Suprapubic skin (tissue), 4 donors: Measurements from ENCODE around the gene FCRL1. TPM values are rescaled to one million over a fixed set of nuclear protein-coding genes. Genes with fewer than 3 reads are reported as not detected.

ENCODE experiments used
- DNase-seq, 2 donors: peaks; one replicate each; pipeline ENCODE4 v3.0.0-alpha.2; 2019; ENCODE audit warnings: low spot score in 2 of 2
- H3K27ac ChIP-seq: fragments of 200-600 bp; sonication (generic); one replicate; pipeline ENCODE4 v1.5.1; 2019
- H3K27me3 ChIP-seq: fragments of 200-600 bp; sonication (generic); one replicate; pipeline ENCODE4 v1.5.1; 2019
- H3K36me3 ChIP-seq: fragments of 200-600 bp; sonication (generic); one replicate; pipeline ENCODE4 v1.5.1; 2019
- H3K4me1 ChIP-seq: fragments of 200-600 bp; sonication (generic); one replicate; pipeline ENCODE4 v1.5.1; 2019
- H3K4me3 ChIP-seq: fragments of 200-600 bp; sonication (generic); one replicate; pipeline ENCODE4 v1.5.1; 2019; ENCODE audit warnings: mild to moderate bottlenecking
- H3K9me3 ChIP-seq: fragments of 200-600 bp; sonication (generic); one replicate; pipeline ENCODE4 v1.5.1; 2019
- EP300 ChIP-seq: sonication (generic); formaldehyde crosslinking; IDR thresholded peaks from one replicate; pipeline ENCODE4 v1.6.1; 2017; ENCODE audit warnings: antibody characterized with exemption
- POLR2A ChIP-seq, 2 donors: fragments of 450-650 bp; IDR thresholded peaks; one replicate each; pipeline ENCODE4 v1.6.1; 2017; ENCODE audit warnings: antibody characterized with exemption in 2 of 2, mild to moderate bottlenecking in 2 of 2, moderate library complexity in 2 of 2
- POLR2AphosphoS5 ChIP-seq, 3 donors: sonication (generic); formaldehyde crosslinking; IDR thresholded peaks; one replicate each; pipeline ENCODE4 v1.6.1; 2017; ENCODE audit warnings: antibody characterized with exemption in 3 of 3
- WGBS: methylation state at CpG from one replicate; pipeline ENCODE4 v1.1.5; 2018; 5-methylcytosine and 5-hydroxymethylcytosine counted together
- total RNA-seq, 4 donors: library from RNA; depleted of rRNA; stranded (reverse); fragments of >200 nt; gene quantifications; one replicate each; pipeline ENCODE4 v1.1.0, GENCODE V29; 2016
- TF ChIP-seq, protein P1 (sequence below), 2 donors: fragments of 200-600 bp in 1 of 2; fragments of 450-650 bp in 1 of 2; sonication (generic) in 1 of 2; IDR thresholded peaks; one replicate each; pipeline ENCODE4 v1.5.1; 2016 to 2019; ENCODE audit warnings: antibody characterized with exemption in 2 of 2, mild to moderate bottlenecking in 1 of 2, moderate library complexity in 1 of 2

The FCRL1 gene
- total RNA-seq, 4 donors from 2014 or later = not detected

DNA sequence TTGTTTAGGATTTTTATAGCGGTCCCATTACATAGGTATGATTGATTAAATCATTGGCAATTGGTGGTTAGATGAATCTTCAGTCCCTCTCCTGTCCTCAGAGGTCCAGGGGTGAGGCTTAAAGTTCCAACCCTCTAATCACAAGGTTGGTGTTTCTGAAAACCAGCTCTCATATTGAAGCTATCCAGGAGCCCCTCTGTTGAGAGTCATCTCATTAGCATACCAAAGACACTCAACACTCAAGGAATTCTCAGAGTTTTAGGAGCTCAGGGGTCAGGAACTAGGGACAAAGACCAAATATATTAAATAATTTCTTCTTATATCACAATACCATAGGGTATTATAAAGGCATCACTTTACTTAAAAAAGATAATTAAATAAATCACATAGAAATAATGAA is 66.3 kb downstream of the FCRL1 start:
- no peaks in the 10 kb centered on the region for H3K36me3 ChIP-seq
- no peak for DNase-seq
- no peak overlapping the region for H3K27ac ChIP-seq
- H3K4me3 ChIP-seq = no peak overlapping the region
- no peaks in the 10 kb centered on the region for H3K27me3 ChIP-seq
- TF ChIP-seq POLR2AphosphoS5 (IDR thresholded peaks at IDR 0.05) (no peak), POLR2A (IDR thresholded peaks at IDR 0.05) (no peak), EP300 (no peak)
- TF ChIP-seq, protein P1, sequence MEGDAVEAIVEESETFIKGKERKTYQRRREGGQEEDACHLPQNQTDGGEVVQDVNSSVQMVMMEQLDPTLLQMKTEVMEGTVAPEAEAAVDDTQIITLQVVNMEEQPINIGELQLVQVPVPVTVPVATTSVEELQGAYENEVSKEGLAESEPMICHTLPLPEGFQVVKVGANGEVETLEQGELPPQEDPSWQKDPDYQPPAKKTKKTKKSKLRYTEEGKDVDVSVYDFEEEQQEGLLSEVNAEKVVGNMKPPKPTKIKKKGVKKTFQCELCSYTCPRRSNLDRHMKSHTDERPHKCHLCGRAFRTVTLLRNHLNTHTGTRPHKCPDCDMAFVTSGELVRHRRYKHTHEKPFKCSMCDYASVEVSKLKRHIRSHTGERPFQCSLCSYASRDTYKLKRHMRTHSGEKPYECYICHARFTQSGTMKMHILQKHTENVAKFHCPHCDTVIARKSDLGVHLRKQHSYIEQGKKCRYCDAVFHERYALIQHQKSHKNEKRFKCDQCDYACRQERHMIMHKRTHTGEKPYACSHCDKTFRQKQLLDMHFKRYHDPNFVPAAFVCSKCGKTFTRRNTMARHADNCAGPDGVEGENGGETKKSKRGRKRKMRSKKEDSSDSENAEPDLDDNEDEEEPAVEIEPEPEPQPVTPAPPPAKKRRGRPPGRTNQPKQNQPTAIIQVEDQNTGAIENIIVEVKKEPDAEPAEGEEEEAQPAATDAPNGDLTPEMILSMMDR (IDR thresholded peaks at IDR 0.05) = no peak
- no peaks in the 10 kb centered on the region for H3K4me1 ChIP-seq
- H3K9me3 ChIP-seq = peaks cover 5% of the 10 kb centered on the region
- 74% methylated on average over 1 of the region's 1 CpG for WGBS

DNA sequence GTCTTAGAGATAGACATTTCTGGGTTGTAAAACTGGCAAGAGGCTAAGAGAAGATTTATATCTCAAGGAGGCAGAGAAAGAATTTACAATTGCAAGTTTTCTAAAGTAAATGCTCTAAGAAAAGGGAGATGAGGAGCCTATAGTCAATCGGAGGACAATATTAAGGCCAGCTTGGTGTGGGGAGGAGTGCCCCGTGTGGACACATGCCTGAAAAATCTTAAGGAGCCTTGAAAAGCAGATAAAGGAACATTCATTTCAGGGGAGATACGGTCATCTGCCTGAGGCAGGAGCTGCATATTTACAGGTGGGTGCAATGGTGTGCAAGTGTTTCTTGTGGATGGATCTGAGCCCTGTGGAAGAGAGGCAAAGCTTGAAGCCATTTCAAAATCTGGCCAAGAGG is 68.6 kb downstream of the FCRL1 start:
- H3K36me3 ChIP-seq = no peaks in the 10 kb centered on the region
- 31% methylated on average over 3 of the region's 3 CpGs for WGBS
- no peak for TF ChIP-seq POLR2A (IDR thresholded peaks at IDR 0.05)
- no peak for DNase-seq
- no peak overlapping the region for H3K4me3 ChIP-seq
- no peaks in the 10 kb centered on the region for H3K4me1 ChIP-seq
- no peaks in the 10 kb centered on the region for H3K9me3 ChIP-seq
- no peak overlapping the region for H3K27ac ChIP-seq
- H3K27me3 ChIP-seq = no peaks in the 10 kb centered on the region

- H3K4me1 ChIP-seq = no peaks in the 10 kb centered on the region
- no peak for DNase-seq
- H3K4me3 ChIP-seq = no peak overlapping the region
- 90% methylated on average over 3 of the region's 3 CpGs for WGBS
- H3K27ac ChIP-seq = no peak overlapping the region
- no peaks in the 10 kb centered on the region for H3K36me3 ChIP-seq
- H3K27me3 ChIP-seq = no peaks in the 10 kb centered on the region
- TF ChIP-seq POLR2AphosphoS5 (IDR thresholded peaks at IDR 0.05) = no peak
- TF ChIP-seq, protein P1 (IDR thresholded peaks at IDR 0.05) = no peak
- no peak for TF ChIP-seq EP300
- TF ChIP-seq POLR2A (IDR thresholded peaks at IDR 0.05) = no peak
- H3K9me3 ChIP-seq = no peaks in the 10 kb centered on the region
These were observed 71.6 kb downstream of the FCRL1 start for GRCh38 chr1:157748262-157748817.

Other genes starting within 250 kb of the FCRL1 start
- not detected for gene FCRL4, start 222.0 kb downstream of the FCRL1 start, total RNA-seq
- gene FCRL3, start 119.4 kb downstream of the FCRL1 start, total RNA-seq = not detected
- not detected for gene FCRL2, start 43.0 kb downstream of the FCRL1 start, total RNA-seq
- not detected for gene CD5L, start 21.7 kb upstream of the FCRL1 start, total RNA-seq
- gene KIRREL1, start 173.5 kb upstream of the FCRL1 start, total RNA-seq = 10 to 100 TPM; 12.5 to 18.9 (median 15.5) TPM